ENCODE data around the gene HHAT.

Gene HHAT

DNA sequence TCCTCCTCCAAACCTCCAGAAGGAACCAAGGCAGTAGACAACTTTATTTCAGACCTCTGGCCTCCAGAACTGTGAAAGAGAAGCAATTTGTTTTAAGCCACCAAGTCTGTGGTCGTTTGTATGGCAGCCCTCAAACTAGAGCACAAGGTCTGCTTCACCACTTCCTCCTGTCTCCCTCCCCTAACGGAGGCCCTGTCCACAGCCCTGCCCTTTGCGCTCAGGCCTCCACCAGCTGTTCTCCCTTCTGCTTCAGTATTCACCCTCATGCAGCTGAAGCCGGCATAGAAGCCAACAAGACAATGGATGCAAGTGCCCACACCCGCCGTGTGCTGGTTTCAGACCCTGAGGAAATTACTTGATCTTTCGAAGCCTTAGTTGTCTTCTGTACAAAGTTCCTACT, 364.1 kb downstream of the HHAT start:
- DNase-seq: no peak

DNA sequence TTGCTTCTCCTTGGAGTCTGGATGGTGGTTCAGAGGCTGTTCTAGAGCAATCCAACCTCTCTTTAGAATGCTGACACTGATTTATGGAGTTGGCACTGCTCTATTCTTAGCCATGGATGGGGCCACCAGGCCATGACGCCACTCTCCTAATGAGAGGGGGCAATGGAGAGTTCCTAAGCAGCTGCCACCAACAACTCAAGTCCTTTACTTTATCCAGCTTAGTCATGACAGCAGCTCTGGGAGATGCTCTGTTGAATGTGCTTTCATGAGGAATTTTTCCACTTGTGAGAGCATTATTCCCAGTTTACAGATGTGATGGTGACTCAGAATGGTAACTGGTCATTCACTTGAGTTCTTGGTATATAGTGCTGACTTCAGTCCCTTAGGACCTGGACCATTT, 366.3 kb downstream of the HHAT start:
- DNase-seq: no peak

DNA sequence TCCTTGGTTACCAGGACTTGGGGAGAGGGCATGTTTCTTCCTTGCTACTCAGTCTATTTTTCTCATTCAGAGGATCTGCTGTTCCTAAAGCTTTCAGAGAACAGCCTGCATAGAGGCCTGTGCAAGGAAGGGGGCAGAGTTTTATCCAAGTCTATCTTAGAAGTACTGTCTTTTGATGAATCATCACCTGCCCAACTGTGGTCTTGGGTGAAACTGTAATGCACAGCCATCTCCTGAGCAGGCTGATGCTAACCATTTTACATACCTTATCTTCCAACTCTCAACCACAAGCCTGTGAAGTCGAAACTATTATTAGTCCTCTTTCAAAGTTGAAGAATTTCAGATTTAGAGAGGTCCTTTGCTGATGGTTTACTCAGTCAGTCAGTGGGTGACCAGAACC, 368.0 kb downstream of the HHAT start:
- no peak for DNase-seq

DNA sequence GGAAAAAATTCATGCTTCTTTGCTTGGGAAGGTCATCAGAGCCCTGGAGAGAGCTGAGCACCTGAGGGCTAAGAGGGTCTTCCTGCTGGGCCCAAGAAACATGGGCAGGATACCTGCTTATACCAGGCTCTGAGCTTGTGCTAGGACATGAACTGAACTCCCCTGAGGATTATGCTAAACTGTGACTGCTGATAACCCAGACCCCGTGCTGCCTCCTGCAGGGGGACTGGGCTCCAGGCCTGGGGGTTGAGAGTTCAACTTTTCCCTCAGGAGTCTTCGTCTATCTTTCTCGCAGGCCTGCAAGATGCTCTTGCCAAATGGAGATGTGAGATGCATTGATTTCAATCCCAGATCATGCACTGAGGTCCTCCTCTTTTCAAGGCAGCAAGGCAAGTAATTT, 368.5 kb downstream of the HHAT start:
- no peak for DNase-seq

DNA sequence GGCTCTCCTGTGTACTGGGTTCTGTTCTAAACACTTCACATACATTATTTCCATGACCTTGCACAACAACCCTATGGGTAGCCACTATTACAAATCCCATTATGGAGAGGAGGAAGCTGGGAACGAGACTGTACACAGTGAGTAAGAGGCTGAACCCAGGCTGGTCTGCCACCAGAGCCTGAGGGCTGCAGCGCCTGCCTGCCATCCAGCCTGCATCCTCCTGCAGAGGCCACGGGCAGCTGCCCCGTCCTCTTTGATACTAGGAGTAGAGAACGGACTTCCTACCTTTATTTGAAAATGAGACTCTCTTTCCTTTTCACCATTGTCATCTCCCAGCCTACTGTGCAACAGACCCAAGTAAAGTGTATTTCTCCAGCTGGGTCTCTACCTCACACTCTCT, 370.0 kb downstream of the HHAT start:
- no peak for DNase-seq

DNA sequence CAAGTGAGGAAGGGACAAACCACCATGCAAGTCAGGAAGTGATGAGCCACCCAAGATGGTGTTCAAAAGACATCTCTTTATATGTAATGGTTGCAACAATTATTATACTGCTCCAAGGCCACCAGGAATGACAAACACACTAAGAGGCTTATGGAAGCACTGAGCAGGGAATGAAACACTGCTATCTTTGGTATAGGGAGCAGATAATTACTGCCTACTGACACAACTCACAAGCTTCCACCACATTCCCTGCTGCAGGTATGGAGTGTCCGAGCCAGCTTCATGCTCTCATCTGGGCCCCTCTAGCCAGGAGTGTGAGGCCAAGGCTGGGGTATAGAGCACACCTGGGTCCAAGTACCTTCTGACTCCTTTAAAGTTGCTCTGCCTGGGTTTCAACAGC, 371.4 kb downstream of the HHAT start:
- no peak for DNase-seq

DNA sequence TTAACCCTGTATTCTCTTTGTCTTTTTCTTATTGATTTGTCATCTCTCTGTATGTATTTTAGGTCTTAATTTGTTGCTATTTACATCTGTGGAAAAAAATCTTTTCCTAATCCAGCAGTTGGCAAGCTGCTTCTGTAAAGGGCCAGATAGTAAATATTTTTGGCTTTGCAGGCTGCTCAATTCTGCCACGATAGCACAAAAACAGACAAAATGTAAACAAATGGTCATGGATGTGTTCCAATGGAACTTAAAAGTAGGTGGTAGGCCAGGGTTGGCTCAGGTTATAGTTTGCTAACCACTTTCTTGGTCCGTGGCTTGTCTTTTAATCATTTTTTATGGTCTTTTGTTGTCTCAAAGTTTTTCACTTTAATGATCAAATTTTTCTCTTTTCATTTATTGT, 371.8 kb downstream of the HHAT start:
- DNase-seq: no peak

DNA sequence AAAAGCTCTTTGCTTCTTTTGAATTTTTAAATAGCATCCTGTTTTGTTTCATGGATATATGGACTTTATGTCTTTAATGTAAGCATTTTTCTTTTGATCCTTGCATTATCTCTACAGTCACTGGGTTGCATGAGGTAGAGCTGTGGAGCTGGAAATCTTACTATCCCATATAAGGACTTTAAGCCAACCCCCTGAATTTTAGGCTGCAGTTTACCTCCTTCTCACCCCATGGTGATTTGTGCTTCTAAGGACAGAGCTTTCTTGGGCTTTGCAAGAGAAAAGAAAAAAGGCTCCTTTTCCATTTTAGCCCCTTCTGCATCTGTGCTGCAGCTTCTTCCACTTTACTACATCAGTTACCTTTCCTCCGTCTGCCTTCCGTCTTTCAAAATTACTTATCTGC, 373.8 kb downstream of the HHAT start:
- DNase-seq: no peak

DNA sequence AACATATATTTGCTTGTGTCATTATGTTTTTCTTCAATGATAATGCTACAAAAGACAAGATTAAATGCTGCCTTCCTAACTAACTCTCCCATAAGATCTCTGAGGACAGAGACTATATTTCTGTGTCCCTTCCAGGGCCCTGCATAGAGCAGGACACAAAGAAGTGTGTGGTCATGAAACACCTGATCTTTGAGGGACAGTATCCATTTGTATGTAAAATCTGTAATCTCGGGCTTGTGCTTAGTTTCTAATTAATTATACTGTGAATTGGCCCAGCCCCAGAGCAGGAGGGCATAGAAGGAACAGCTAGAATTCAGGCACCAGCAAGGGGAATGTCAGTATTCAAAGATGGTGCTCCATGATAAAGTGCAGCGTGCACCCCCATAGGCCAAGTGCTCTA, 374.9 kb downstream of the HHAT start:
- DNase-seq: no peak

DNA sequence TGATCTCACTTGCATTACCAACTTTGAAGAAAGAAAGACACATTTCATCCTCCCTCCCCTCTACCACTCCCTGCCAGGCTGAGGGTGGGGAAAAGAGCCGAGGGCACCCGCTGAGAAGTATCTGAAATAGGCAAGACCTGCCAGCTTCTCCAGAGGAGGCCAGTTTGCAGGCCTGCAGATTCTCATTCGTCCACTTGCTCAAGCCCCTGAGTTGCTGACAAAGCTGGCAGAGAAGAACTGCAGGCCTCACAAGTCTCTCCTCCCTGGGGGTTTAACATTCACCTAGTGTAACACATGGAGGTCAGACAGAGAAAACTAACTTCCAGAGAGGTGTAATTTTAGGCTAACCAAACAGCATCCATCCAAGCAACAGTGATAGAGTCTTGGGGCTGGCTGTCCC, 376.4 kb downstream of the HHAT start:
- no peak for DNase-seq

DNA sequence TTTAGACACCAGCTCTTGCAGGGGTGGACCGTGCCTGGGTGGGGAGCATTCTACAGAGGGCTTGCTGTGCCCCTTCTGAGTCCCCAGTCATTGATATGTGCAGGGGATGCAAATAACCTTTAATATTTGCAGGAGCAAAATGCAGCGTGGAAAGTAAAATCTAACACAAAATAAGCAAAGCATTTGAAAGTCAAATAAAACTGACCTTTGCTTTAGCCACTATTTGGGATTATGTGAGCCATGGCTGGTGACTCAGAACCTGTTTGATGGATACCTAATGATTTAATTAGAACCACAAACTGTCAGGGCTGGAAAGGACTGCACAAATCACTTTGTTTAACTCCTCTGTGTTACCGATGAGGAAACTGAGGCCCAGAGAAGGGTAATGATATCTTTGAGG, 377.5 kb downstream of the HHAT start:
- no peak for DNase-seq

DNA sequence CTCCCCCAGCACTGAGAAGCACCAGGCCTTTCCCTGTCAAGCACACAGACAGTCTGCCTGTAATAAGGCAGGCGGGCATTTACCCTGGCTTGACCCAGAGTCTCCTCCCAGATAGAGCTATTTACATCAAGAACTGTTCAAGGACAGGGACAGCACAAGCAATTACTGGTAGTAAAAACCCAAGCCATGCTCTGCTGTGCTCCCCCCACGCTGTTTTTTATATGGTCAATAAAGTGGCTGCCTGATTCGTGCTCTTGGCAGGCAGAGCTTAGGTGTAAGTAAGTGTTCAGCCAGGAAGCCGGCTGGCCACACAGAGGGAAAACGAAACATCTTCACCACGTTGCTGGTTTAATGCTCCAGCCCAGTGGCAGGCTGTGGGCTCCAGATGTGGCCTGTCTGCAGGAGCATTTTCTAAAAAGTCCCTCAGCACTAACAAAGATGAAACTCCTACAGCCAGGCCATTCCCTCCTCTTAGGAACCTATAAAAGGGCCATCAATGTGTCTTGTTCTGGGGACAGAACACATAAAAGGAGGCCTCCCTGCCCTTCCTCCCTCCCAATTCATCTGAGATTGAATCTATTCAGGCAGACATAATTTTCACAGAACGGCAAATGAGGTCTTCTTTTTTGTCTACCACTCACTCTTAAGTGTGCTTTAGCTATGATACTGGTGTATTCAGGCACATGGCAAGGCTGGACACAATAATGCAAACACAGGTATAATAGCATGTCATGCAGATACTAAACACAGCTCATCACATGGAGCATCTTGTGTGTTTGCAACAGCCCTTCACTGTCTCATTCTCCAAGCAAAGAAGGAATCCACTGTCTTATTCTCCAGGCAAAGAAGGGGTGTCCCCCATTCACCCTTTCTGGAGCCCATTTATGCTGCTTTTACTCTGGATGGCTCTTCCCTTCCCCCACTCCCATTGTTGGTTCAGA, 378.9 kb downstream of the HHAT start:
- no peak for DNase-seq

DNA sequence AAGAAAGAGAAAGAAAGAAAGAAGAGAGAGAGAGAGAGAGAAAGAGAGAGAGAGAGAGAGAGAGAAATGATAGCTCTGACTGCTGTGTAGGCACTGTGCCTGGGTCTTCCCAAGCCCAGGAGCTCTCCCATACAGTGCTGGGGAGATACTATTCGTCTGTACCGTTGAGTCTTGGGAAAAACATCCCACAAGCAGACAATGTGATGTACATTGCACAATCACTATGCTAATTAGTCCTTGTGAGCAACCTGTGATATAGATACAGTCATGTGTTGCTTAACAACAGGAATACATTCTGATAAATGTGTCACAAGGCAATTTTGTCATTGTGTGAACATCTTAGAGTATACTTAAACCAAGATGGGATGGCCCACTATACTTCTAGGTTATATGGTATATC, 381.0 kb downstream of the HHAT start:
- DNase-seq: no peak

DNA sequence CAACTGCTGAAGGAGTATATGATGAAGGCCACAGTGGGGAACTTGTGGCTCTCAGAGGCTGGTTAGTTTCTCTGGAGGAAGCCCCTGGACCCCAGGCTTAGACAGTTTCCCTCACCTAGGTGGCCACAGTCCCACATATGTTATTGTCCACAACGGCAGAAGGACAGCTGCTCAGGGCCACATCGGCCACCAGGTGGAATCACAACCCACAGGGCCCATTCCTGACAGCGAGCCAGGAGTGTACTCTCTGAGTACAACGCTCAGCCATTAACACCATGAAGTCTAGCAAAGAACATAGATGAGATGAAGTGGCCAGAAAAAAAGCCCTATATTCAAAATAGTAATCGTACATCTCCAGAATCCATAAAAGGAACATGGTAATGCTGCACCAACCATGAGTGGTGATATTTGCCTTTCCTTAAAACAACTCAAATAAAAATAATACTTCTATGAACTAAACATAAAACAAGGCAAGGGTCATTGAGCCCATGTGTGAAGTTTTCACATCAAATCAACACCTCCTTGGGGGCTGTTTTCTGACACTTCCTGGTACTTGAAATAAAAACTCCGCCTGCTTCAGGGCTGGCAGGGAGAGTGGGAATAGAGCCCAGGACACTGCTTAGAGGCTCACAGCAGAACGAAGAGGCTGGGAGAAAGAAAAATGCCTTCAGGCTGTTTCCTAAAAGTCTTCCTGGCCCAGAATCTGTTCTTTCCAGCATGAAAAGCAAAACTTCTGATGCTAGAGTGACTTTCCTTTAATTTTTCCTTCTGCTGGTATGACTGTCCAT, 383.3 kb downstream of the HHAT start:
- no peak for DNase-seq

DNA sequence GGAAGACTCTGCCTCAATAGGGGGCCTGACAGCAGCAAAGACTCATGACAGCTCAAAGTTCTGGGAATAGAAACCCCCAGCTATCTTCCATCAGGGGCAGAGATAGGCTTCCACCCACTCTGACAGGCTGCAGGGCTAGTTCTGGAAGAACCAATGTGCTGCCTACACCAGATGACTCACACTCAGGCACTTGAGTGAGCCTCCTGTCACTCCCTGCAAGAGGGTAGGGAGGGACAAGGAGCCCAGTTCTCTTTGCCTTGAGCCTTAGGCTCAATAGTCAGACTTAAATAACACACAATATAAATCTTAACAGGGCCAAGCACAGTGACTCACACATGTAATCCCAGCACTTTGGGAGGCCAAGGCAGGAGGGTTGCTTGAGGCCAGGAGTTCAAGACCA, 386.4 kb downstream of the HHAT start:
- no peak for DNase-seq

DNA sequence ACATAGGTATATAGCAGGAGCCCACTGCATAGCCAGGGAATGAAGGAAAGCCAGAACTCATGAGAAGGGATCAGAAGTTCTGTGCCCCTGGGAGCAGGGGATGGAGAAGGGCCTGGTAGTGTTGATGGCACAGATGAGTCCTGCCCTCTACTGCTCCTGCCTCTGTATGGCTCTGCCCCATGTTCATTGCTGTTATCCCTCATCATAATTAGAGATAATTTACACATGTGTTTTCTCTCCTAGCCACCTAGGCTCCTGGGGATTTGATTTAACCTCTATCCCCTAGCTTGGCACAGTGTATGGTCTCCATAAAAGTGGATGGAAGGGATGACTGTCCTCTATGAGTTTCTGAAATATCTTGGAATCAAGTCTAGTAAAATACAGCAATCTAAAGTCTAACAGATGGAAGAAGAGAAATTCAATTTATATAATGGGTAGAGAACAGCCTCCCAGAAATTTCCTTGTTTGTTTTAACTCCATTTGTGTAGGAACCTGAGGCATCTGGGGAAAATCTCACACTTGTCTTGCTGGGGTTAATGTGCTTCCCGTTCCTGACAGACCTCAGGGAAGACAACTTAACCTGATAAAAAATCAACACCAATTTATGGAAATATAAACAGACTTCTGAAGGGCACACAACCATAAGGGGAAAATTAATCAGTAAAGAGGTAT, 393.8 kb downstream of the HHAT start:
- no peak for DNase-seq

DNA sequence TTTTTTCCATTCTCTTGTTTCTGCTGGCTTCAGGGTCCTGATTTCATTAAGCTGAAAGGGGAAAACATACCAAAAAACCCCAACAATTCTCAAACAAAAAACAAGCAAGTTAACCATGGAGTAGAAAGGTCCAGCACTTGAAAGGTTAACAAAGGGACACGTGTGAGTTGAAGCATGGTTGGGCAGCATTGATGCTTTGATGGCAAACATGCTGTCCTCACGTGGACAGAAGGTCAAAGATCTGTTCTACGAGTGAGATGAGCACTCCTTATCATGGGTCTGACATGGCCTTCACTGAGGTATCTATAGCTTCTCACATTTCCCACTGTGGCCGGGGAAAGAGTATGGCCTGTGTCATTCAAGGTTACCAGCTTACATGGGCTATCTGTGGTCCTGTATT, 394.9 kb downstream of the HHAT start:
- no peak for DNase-seq

DNA sequence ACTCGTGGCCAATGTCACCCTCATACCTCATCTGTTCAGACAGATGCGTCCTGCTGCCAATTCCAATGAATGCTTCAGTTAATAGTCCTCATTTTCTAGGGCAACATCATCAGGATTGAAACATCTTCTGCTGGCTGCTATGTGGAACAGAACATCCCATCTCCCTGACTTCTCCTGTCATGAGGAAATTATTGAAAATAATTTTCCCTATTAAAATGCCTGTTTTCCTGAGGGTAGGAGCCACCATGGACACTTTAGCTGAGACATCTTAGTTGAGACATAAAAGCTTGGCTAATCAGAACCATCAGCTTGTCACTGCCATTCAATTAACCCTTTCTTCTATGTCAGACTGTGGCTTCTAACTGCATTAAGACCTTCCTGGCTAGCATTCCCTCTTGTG, 396.1 kb downstream of the HHAT start:
- DNase-seq: no peak

Data from stimulated activated naive CD4-positive, alpha-beta T cell (primary cell).